ENCODE measurements around the gene FLNB.

DNA sequence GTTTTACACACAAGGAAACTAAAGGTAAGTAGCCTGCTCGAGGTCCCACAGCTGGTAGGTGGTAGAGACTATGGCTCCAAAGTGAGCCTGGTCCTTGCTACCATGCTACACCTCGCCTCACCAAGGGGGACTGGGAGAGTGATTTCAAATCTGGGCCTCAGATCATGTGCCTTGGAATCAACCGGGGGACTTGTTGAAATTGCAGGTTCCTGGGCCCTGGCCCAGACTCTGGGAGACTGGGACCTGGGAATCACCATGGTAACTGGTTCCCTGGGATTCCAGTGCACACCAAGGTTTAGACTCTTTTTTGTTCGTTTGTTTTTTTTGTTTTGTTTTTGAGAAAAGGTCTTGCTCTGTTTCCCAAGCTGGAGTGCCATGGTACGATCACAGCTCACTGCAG is 181.5 kb downstream of the FLNB start:
- TF ChIP-seq, protein P1, sequence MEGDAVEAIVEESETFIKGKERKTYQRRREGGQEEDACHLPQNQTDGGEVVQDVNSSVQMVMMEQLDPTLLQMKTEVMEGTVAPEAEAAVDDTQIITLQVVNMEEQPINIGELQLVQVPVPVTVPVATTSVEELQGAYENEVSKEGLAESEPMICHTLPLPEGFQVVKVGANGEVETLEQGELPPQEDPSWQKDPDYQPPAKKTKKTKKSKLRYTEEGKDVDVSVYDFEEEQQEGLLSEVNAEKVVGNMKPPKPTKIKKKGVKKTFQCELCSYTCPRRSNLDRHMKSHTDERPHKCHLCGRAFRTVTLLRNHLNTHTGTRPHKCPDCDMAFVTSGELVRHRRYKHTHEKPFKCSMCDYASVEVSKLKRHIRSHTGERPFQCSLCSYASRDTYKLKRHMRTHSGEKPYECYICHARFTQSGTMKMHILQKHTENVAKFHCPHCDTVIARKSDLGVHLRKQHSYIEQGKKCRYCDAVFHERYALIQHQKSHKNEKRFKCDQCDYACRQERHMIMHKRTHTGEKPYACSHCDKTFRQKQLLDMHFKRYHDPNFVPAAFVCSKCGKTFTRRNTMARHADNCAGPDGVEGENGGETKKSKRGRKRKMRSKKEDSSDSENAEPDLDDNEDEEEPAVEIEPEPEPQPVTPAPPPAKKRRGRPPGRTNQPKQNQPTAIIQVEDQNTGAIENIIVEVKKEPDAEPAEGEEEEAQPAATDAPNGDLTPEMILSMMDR (IDR thresholded peaks at IDR 0.05), result no peak
- TF ChIP-seq EP300 (IDR thresholded peaks at IDR 0.05) (no peak), POLR2A (IDR thresholded peaks at IDR 0.05) (no peak)
